ENCODE data around the gene TMEM178A. TPM values are rescaled to one million over a fixed set of nuclear protein-coding genes. Genes with fewer than 3 reads are reported as not detected.

Gene TMEM178A
- polyA plus RNA-seq, 3 donors, result 0.15 TPM; not detected in 2

- no peak for DNase-seq
- H3K4me1 ChIP-seq (ENCODE audit: control insufficient read depth in 1 of 2, insufficient read depth in 2 of 2, low read length in 2 of 2), result peaks cover 30 to 36% of the 10 kb centered on the region in 2 donors
- H3K4me2 ChIP-seq (replicated peaks; ENCODE audit: extremely low read depth, low read length, poor library complexity, severe bottlenecking), result no peak overlapping the region
- no peak overlapping the region for H3K4me3 ChIP-seq (replicated peaks in 1 of 3; ENCODE audit: low read depth in 2 of 3, low read length in 3 of 3)
- no peak overlapping the region for H3K27ac Mint-ChIP-seq
- H3K27me3 Mint-ChIP-seq (ENCODE audit: low read depth in 3 of 3), result no peaks in the 10 kb centered on the region
- H3K79me2 ChIP-seq (ENCODE audit: insufficient read depth, low read length), result no peaks in the 10 kb centered on the region
- peaks cover 0 to 3% (median 0%) of the 10 kb centered on the region in 7 donors for H3K9me3 Mint-ChIP-seq
- TF ChIP-seq CTCF (IDR thresholded peaks at IDR 0.05), result no peak
- H2AFZ ChIP-seq (ENCODE audit: insufficient read depth, low read depth, low read length, poor library complexity, severe bottlenecking), result no peak overlapping the region
- H3K36me3 ChIP-seq (replicated peaks in 1 of 2; ENCODE audit: control insufficient read depth in 1 of 2, insufficient read depth in 2 of 2, low read length in 2 of 2), result no peaks in the 10 kb centered on the region
- no peaks in the 10 kb centered on the region for H4K20me1 ChIP-seq (ENCODE audit: insufficient read depth, low read length)
- intact Hi-C loops (cut with micrococcal nuclease), result no loop called here
- no peak overlapping the region for H3K4me3 Mint-ChIP-seq
- H3K36me3 Mint-ChIP-seq, result no peaks in the 10 kb centered on the region
- H3K4me1 Mint-ChIP-seq, result peaks cover 41% of the 10 kb centered on the region
- H3K27ac ChIP-seq (ENCODE audit: low read depth in 1 of 2, low read length in 2 of 2), result no peak overlapping the region
- H3K9me3 ChIP-seq (replicated peaks in 1 of 2; ENCODE audit: control insufficient read depth in 1 of 2, insufficient read depth in 1 of 2, low read length in 2 of 2), result no peaks in the 10 kb centered on the region
- H3K27me3 ChIP-seq (ENCODE audit: control insufficient read depth in 2 of 2, insufficient read depth in 2 of 2, low read length in 2 of 2), result no peaks in the 10 kb centered on the region
- no peak overlapping the region for H3K9ac ChIP-seq (ENCODE audit: insufficient read depth, low read length, poor library complexity, severe bottlenecking)
- WGBS (ENCODE audit: insufficient coverage), result no CpG with 5 or more reads among the region's 2 CpGs
Observed at GRCh38 chr2:39621596-39621995, 44.1 kb upstream of the TMEM178A start.

- H3K4me3 Mint-ChIP-seq, result no peak overlapping the region
- no peak overlapping the region for H3K4me3 ChIP-seq (replicated peaks in 1 of 3; ENCODE audit: low read depth in 2 of 3, low read length in 3 of 3)
- H4K20me1 ChIP-seq (ENCODE audit: insufficient read depth, low read length), result no peaks in the 10 kb centered on the region
- H3K27ac ChIP-seq (ENCODE audit: low read depth in 1 of 2, low read length in 2 of 2), result no peak overlapping the region
- H3K36me3 ChIP-seq (replicated peaks in 1 of 2; ENCODE audit: control insufficient read depth in 1 of 2, insufficient read depth in 2 of 2, low read length in 2 of 2), result no peaks in the 10 kb centered on the region
- no peaks in the 10 kb centered on the region for H3K79me2 ChIP-seq (ENCODE audit: insufficient read depth, low read length)
- no peak overlapping the region for H2AFZ ChIP-seq (ENCODE audit: insufficient read depth, low read depth, low read length, poor library complexity, severe bottlenecking)
- WGBS (ENCODE audit: insufficient coverage), result no CpG with 5 or more reads among the region's 2 CpGs
- H3K27ac Mint-ChIP-seq, result no peak overlapping the region
- H3K9ac ChIP-seq (ENCODE audit: insufficient read depth, low read length, poor library complexity, severe bottlenecking), result no peak overlapping the region
- no peaks in the 10 kb centered on the region for H3K36me3 Mint-ChIP-seq
- intact Hi-C loops (cut with micrococcal nuclease), result no loop called here
- no peak for TF ChIP-seq CTCF (IDR thresholded peaks at IDR 0.05)
- no peak for DNase-seq
- peaks cover 47% of the 10 kb centered on the region for H3K4me1 Mint-ChIP-seq
- peaks cover 34 to 42% of the 10 kb centered on the region in 2 donors for H3K4me1 ChIP-seq (ENCODE audit: control insufficient read depth in 1 of 2, insufficient read depth in 2 of 2, low read length in 2 of 2)
- no peaks in the 10 kb centered on the region for H3K27me3 ChIP-seq (ENCODE audit: control insufficient read depth in 2 of 2, insufficient read depth in 2 of 2, low read length in 2 of 2)
- no peaks in the 10 kb centered on the region for H3K27me3 Mint-ChIP-seq (ENCODE audit: low read depth in 3 of 3)
- no peaks in the 10 kb centered on the region for H3K9me3 ChIP-seq (replicated peaks in 1 of 2; ENCODE audit: control insufficient read depth in 1 of 2, insufficient read depth in 1 of 2, low read length in 2 of 2)
- H3K9me3 Mint-ChIP-seq, result peaks cover 0 to 3% (median 0%) of the 10 kb centered on the region in 7 donors
- H3K4me2 ChIP-seq (replicated peaks; ENCODE audit: extremely low read depth, low read length, poor library complexity, severe bottlenecking), result no peak overlapping the region
Observed at GRCh38 chr2:39622860-39623259, 42.9 kb upstream of the TMEM178A start.
